ENCODE results near the gene AGBL5.

The AGBL5 gene

DNA sequence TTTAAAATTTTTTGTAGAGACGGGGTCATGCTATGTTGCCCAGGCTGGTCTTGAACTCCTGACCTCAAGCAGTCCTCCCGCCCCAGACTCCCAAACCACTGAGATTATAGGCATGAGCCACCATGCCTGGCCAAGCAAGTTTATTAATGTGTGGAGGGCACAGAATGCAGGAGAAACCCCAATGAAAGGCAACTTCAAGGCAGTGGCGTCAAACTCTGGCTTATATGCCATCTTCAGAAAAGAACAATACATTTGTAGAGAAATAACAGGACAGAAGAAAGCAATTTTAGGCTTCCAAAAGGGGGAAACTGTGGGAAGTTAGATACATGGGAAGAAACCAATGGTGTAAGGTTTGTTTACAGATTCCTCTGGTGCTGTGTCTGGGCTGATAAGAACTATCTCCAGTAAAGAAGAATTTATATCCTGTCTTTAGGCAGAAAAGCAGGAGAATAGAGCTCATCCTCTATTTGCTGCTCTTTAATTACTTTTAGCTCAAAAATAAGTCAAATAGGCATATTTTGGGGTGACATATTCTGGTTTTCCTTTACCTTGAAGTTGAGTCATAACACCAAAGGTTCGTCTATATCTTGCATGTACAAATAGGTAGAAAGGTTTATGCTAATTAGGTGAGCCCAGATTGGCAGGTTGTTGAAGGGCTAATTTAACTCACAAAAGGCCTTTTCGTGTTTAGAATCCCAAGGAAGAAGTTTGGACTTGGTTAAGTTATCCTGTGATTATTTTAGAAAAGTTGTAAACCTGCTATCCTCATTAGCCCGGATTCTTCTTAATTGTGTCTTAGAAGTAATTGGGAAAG is 44.7 kb upstream of the AGBL5 start:
- Histone ChIP-seq H3K4me1 (ENCODE audit: control insufficient read depth in 2 of 2, insufficient read depth in 1 of 2, low read depth in 1 of 2, low read length in 2 of 2) (no peaks in the 10 kb centered on the region), H2BK15ac (ENCODE audit: low read length) (no peak overlapping the region), H2BK12ac (ENCODE audit: low read length) (no peak overlapping the region), H3K18ac (ENCODE audit: low read length) (no peak overlapping the region), H3K4me2 (ENCODE audit: insufficient read depth, low read length, poor library complexity, severe bottlenecking) (no peak overlapping the region), H3K27me3 (ENCODE audit: control insufficient read depth in 3 of 3, insufficient read depth in 3 of 3, low read depth in 1 of 3, low read length in 3 of 3) (no peaks in the 10 kb centered on the region), H3K4me3 (ENCODE audit: low read length in 2 of 2) (no peak overlapping the region), H3K79me1 (ENCODE audit: low read depth, low read length) (no peaks in the 10 kb centered on the region), H3K23ac (ENCODE audit: low read depth, low read length, poor library complexity) (no peak overlapping the region), H3K9me3 (replicated peaks in 1 of 2; ENCODE audit: control insufficient read depth in 2 of 2, insufficient read depth in 1 of 2, low read depth in 1 of 2, low read length in 2 of 2) (peaks cover 0 to 2% of the 10 kb centered on the region in 2 donors), H2AK5ac (ENCODE audit: low read depth, low read length) (no peak overlapping the region), H3K4ac (ENCODE audit: low read length) (no peak overlapping the region), H2BK120ac (ENCODE audit: low read depth, low read length) (no peak overlapping the region), H4K91ac (ENCODE audit: low read depth, low read length, poor library complexity) (no peak overlapping the region), H2AFZ (ENCODE audit: low read length) (no peak overlapping the region), H3K9ac (ENCODE audit: low read depth, low read length, poor library complexity) (no peak overlapping the region), H3K27ac (replicated peaks; ENCODE audit: low read length) (no peak overlapping the region), H3K14ac (ENCODE audit: low read length) (no peak overlapping the region), H4K8ac (ENCODE audit: low read depth, low read length) (no peak overlapping the region), H2BK5ac (ENCODE audit: low read length) (no peak overlapping the region), H3K36me3 (replicated peaks in 1 of 2; ENCODE audit: control insufficient read depth in 2 of 2, insufficient read depth in 2 of 2, low read length in 2 of 2) (peaks cover 0 to 2% of the 10 kb centered on the region in 2 donors)
- no peak for DNase-seq (ENCODE audit: low spot score)
- no CpG with 5 or more reads among the region's 6 CpGs for WGBS, 2 donors (ENCODE audit: extremely low coverage in 2 of 2, insufficient read length in 2 of 2, insufficient replicate concordance in 1 of 2)

DNA sequence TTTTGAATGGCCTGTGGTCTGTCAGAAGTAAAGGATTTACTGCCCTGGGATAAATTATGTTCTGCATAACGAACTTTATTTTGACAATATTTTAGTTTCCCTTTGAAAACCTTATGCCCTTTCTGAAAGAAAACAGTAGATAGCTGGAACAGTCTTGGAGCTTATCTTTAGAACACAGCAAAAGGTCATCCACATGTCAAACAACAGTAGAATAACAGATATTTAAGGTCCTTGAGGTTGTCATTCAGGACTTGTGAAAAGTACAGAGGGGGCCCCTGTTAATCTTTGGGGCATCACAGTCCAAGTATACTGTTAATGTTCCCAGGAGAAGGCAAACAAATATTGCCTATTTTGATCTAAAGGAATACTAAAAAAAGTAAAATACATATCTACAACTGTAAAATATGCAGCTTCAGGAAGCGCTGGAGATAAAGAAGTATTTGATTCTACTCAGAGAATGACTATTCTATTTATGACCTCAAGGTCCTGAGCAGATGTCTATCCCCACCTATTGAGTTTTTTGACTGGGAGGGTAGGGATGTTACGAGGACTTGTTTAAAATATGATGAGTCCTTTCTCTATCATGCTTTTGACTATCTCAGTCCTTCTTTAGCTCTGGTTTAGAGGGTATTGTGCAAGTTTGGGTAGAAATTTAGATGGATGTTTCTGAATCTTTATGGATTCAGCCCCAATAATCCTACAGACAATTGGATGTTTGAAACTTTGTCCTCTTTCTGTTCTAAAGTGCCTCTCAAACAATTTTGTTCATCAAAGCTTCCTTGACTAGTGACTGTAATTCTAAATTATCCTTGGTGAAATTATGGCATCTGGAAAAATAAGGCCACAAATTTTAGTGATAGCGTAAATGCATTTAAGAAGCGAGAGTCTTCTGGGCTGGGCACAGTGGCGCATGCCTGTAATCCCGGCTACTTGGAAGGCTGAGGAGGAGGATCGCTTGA is 43.8 kb upstream of the AGBL5 start:
- H3K9ac ChIP-seq (ENCODE audit: low read depth, low read length, poor library complexity), result no peak overlapping the region
- no peak overlapping the region for H3K4ac ChIP-seq (ENCODE audit: low read length)
- H3K4me3 ChIP-seq (ENCODE audit: low read length in 2 of 2), result no peak overlapping the region
- no peak overlapping the region for H3K23ac ChIP-seq (ENCODE audit: low read depth, low read length, poor library complexity)
- no peak overlapping the region for H3K14ac ChIP-seq (ENCODE audit: low read length)
- no peak overlapping the region for H2BK12ac ChIP-seq (ENCODE audit: low read length)
- H2AFZ ChIP-seq (ENCODE audit: low read length), result no peak overlapping the region
- H2BK5ac ChIP-seq (ENCODE audit: low read length), result no peak overlapping the region
- H3K79me1 ChIP-seq (ENCODE audit: low read depth, low read length), result no peaks in the 10 kb centered on the region
- peaks cover 0 to 2% of the 10 kb centered on the region in 2 donors for H3K36me3 ChIP-seq (replicated peaks in 1 of 2; ENCODE audit: control insufficient read depth in 2 of 2, insufficient read depth in 2 of 2, low read length in 2 of 2)
- H3K9me3 ChIP-seq (replicated peaks in 1 of 2; ENCODE audit: control insufficient read depth in 2 of 2, insufficient read depth in 1 of 2, low read depth in 1 of 2, low read length in 2 of 2), result peaks cover 0 to 2% of the 10 kb centered on the region in 2 donors
- no CpG with 5 or more reads among the region's 8 CpGs for WGBS, 2 donors (ENCODE audit: extremely low coverage in 2 of 2, insufficient read length in 2 of 2, insufficient replicate concordance in 1 of 2)
- no peak for DNase-seq (ENCODE audit: low spot score)
- no peaks in the 10 kb centered on the region for H3K4me1 ChIP-seq (ENCODE audit: control insufficient read depth in 2 of 2, insufficient read depth in 1 of 2, low read depth in 1 of 2, low read length in 2 of 2)
- no peaks in the 10 kb centered on the region for H3K27me3 ChIP-seq (ENCODE audit: control insufficient read depth in 3 of 3, insufficient read depth in 3 of 3, low read depth in 1 of 3, low read length in 3 of 3)
- no peak overlapping the region for H2AK5ac ChIP-seq (ENCODE audit: low read depth, low read length)
- H4K91ac ChIP-seq (ENCODE audit: low read depth, low read length, poor library complexity), result no peak overlapping the region
- no peak overlapping the region for H3K4me2 ChIP-seq (ENCODE audit: insufficient read depth, low read length, poor library complexity, severe bottlenecking)
- no peak overlapping the region for H3K18ac ChIP-seq (ENCODE audit: low read length)
- H2BK120ac ChIP-seq (ENCODE audit: low read depth, low read length), result no peak overlapping the region
- H4K8ac ChIP-seq (ENCODE audit: low read depth, low read length), result no peak overlapping the region
- H2BK15ac ChIP-seq (ENCODE audit: low read length), result no peak overlapping the region
- H3K27ac ChIP-seq (replicated peaks; ENCODE audit: low read length), result no peak overlapping the region

DNA sequence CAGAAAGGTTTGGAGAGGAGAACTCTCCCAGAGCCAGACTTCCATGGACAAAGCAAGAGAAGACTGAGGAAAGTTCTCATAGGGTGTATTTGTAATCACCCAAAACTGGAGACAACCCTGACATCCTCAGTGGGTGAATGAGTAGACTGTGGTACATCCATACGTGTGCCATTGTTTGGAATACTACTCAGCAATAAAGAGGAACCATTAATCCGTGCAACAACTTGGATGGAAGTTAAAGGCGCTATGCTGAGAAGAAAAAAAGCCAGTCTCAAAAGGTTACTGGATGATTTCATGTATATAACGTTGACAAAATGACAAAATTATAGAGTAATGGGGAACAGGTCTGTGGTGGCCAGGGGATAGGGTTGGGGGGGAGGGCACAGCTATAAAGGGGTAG is 42.8 kb upstream of the AGBL5 start:
- H3K4ac ChIP-seq (ENCODE audit: low read length), result no peak overlapping the region
- H2AFZ ChIP-seq (ENCODE audit: low read length), result no peak overlapping the region
- H3K4me2 ChIP-seq (ENCODE audit: insufficient read depth, low read length, poor library complexity, severe bottlenecking), result no peak overlapping the region
- no peak overlapping the region for H4K8ac ChIP-seq (ENCODE audit: low read depth, low read length)
- no peak for DNase-seq (ENCODE audit: low spot score)
- H2AK5ac ChIP-seq (ENCODE audit: low read depth, low read length), result no peak overlapping the region
- no peak overlapping the region for H2BK5ac ChIP-seq (ENCODE audit: low read length)
- no peaks in the 10 kb centered on the region for H3K79me1 ChIP-seq (ENCODE audit: low read depth, low read length)
- WGBS, 2 donors (ENCODE audit: extremely low coverage in 2 of 2, insufficient read length in 2 of 2, insufficient replicate concordance in 1 of 2), result no CpG with 5 or more reads among the region's 4 CpGs
- H3K14ac ChIP-seq (ENCODE audit: low read length), result no peak overlapping the region
- no peak overlapping the region for H2BK12ac ChIP-seq (ENCODE audit: low read length)
- no peak overlapping the region for H3K23ac ChIP-seq (ENCODE audit: low read depth, low read length, poor library complexity)
- H3K9ac ChIP-seq (ENCODE audit: low read depth, low read length, poor library complexity), result no peak overlapping the region
- peaks cover 1 to 3% of the 10 kb centered on the region in 2 donors for H3K36me3 ChIP-seq (replicated peaks in 1 of 2; ENCODE audit: control insufficient read depth in 2 of 2, insufficient read depth in 2 of 2, low read length in 2 of 2)
- H3K27ac ChIP-seq (replicated peaks; ENCODE audit: low read length), result no peak overlapping the region
- no peak overlapping the region for H3K4me3 ChIP-seq (ENCODE audit: low read length in 2 of 2)
- no peaks in the 10 kb centered on the region for H3K27me3 ChIP-seq (ENCODE audit: control insufficient read depth in 3 of 3, insufficient read depth in 3 of 3, low read depth in 1 of 3, low read length in 3 of 3)
- no peak overlapping the region for H2BK120ac ChIP-seq (ENCODE audit: low read depth, low read length)
- H3K4me1 ChIP-seq (ENCODE audit: control insufficient read depth in 2 of 2, insufficient read depth in 1 of 2, low read depth in 1 of 2, low read length in 2 of 2), result no peaks in the 10 kb centered on the region
- H4K91ac ChIP-seq (ENCODE audit: low read depth, low read length, poor library complexity), result no peak overlapping the region
- no peak overlapping the region for H3K18ac ChIP-seq (ENCODE audit: low read length)
- peaks cover 4 to 7% of the 10 kb centered on the region in 2 donors for H3K9me3 ChIP-seq (replicated peaks in 1 of 2; ENCODE audit: control insufficient read depth in 2 of 2, insufficient read depth in 1 of 2, low read depth in 1 of 2, low read length in 2 of 2)
- H2BK15ac ChIP-seq (ENCODE audit: low read length), result no peak overlapping the region

DNA sequence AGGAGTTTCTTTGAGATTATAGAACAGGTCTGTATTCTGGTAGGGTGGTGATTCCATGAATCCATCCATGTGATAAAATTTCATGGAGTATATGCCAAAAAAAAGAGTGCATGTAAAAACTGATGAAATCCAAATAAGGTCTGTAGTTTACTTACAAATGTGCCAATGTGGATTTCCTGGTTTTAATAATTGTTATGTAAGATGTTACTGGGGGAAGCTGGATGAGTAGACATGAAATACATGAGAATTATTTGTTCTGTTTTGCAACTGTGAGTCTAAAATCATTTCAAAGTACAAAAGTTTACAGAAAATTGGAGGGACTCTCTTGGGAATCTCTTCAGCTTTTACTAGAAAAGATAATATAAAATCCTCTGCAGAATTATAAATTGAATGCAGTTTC is 42.4 kb upstream of the AGBL5 start:
- Histone ChIP-seq H2BK15ac (ENCODE audit: low read length) (no peak overlapping the region), H3K4ac (ENCODE audit: low read length) (no peak overlapping the region), H3K4me1 (ENCODE audit: control insufficient read depth in 2 of 2, insufficient read depth in 1 of 2, low read depth in 1 of 2, low read length in 2 of 2) (no peaks in the 10 kb centered on the region), H2AFZ (ENCODE audit: low read length) (no peak overlapping the region), H2BK5ac (ENCODE audit: low read length) (no peak overlapping the region), H3K18ac (ENCODE audit: low read length) (no peak overlapping the region), H3K79me1 (ENCODE audit: low read depth, low read length) (no peaks in the 10 kb centered on the region), H2BK120ac (ENCODE audit: low read depth, low read length) (no peak overlapping the region), H2AK5ac (ENCODE audit: low read depth, low read length) (no peak overlapping the region), H3K4me3 (ENCODE audit: low read length in 2 of 2) (no peak overlapping the region), H4K91ac (ENCODE audit: low read depth, low read length, poor library complexity) (no peak overlapping the region), H3K36me3 (replicated peaks in 1 of 2; ENCODE audit: control insufficient read depth in 2 of 2, insufficient read depth in 2 of 2, low read length in 2 of 2) (peaks cover 5% of the 10 kb centered on the region in 2 donors), H3K27ac (replicated peaks; ENCODE audit: low read length) (no peak overlapping the region), H3K4me2 (ENCODE audit: insufficient read depth, low read length, poor library complexity, severe bottlenecking) (no peak overlapping the region), H3K27me3 (ENCODE audit: control insufficient read depth in 3 of 3, insufficient read depth in 3 of 3, low read depth in 1 of 3, low read length in 3 of 3) (no peaks in the 10 kb centered on the region), H3K9ac (ENCODE audit: low read depth, low read length, poor library complexity) (no peak overlapping the region), H3K9me3 (replicated peaks in 1 of 2; ENCODE audit: control insufficient read depth in 2 of 2, insufficient read depth in 1 of 2, low read depth in 1 of 2, low read length in 2 of 2) (peaks cover 6 to 7% of the 10 kb centered on the region in 2 donors), H3K14ac (ENCODE audit: low read length) (no peak overlapping the region), H3K23ac (ENCODE audit: low read depth, low read length, poor library complexity) (no peak overlapping the region), H2BK12ac (ENCODE audit: low read length) (no peak overlapping the region), H4K8ac (ENCODE audit: low read depth, low read length) (no peak overlapping the region)
- no peak for DNase-seq (ENCODE audit: low spot score)

All from neuronal stem cell (in vitro differentiated cells).